Forelimb muscle (tissue), 1 donor: ENCODE results near the gene MAST2. TPM values are rescaled to one million over a fixed set of nuclear protein-coding genes. Genes with fewer than 3 reads are reported as not detected.

Experiments used
- DNase-seq: peaks from one replicate; pipeline ENCODE4 v3.0.0-alpha.2; 2013; ENCODE audit warnings: low read depth
- polyA plus RNA-seq: library from polyadenylated mRNA; unstranded; fragments of 120-200 nt; gene quantifications from one replicate; pipeline ENCODE4 v1.2.1, GENCODE V29; 2013; ENCODE audit not compliant: insufficient read length

MAST2 gene
- polyA plus RNA-seq, 1 donor, result 82.9 TPM

GRCh38 chr1:45979778-45980176 is 176.4 kb downstream of the MAST2 start:
- DNase-seq, result no peak

GRCh38 chr1:45982359-45982758 is 178.9 kb downstream of the MAST2 start:
- no peak for DNase-seq

GRCh38 chr1:45983967-45984366 is 180.6 kb downstream of the MAST2 start:
- DNase-seq, result no peak

GRCh38 chr1:45987204-45987603 is 183.8 kb downstream of the MAST2 start:
- no peak for DNase-seq

DNA sequence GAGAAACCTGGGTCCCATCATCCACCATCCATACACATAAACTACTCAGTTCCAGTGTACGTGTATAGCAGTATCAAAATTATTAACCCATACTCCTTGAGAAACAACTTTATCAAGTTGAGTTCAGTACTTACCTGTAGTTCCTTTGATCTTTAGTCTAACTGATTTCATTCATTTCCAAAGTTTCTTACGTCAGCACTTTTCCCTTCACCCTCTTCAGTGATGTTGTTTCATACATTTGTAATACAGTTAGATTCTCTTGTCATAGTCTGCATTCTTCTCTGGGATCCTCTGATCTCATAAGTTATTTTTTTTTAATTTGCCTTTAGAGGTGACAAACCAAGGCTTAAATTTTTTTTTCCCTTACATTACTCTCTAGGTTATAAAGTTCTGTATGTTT is 185.8 kb downstream of the MAST2 start:
- no peak for DNase-seq

GRCh38 chr1:45994423-45994822 is 191.0 kb downstream of the MAST2 start:
- DNase-seq, result no peak

DNA sequence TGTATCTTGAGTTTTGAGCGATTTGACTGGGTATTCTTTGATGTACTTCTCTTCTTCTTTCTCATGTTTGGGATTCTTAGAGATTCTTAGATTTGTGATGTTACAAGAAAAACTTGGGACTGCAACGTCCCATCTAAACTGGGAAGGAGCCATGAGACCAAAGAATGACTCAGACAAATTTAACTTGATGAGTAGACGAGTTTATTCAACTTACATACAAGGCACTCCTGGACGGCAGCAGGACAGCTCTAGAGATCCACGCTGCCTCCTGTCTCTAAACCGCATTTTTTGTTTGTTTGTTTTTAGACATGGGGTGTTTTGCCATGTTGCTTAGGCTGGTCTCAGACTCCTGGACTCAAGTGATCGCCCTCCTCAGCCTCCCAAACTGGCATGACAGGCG is 191.9 kb downstream of the MAST2 start:
- DNase-seq, result no peak

DNA sequence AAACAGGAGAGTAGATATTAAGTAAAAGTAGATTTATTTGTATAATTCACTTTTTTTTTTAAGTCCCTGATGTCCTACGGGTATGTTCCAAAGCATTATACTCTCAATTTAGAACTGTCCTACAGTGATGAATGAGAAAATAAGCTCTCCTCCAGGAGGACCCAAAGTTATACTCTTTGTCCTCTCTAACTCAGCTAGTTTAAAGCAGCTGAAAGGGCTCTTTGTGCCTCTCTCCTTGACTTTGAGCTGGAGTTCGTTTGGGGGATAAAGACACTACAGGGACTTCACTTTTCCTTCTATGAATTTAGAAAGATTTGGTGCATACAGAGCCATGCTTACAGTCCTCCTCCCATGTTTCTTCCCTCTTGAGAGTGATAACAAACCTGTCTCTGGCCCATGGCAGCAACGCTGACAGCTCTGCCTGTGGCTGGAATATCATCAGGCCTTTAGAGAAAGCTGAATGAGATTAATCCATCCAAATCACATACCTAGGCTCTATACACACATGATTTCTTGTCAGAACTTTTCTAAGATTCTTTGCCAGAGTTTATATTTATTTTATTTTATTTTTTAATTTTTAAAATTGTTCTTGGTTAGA is 194.7 kb downstream of the MAST2 start:
- DNase-seq, result no peak

DNA sequence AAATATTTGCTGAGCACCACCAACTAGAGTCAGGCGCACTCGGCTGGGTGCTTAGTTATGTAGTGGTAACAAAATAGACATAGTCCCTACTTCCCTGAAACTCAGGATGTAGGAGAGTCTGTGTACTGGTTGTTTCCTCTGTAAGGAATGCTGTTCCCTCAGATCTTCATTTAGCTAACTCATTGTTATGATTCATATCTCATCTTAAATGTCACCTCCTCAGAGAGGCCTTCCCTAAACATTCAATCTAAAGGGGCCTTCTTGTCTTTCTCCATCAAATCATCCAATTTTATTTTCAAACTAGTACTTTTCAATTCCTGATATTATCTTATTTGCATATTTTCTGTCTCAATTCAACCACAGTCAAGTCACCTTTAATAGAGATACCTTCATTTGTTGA is 196.1 kb downstream of the MAST2 start:
- DNase-seq, result no peak

DNA sequence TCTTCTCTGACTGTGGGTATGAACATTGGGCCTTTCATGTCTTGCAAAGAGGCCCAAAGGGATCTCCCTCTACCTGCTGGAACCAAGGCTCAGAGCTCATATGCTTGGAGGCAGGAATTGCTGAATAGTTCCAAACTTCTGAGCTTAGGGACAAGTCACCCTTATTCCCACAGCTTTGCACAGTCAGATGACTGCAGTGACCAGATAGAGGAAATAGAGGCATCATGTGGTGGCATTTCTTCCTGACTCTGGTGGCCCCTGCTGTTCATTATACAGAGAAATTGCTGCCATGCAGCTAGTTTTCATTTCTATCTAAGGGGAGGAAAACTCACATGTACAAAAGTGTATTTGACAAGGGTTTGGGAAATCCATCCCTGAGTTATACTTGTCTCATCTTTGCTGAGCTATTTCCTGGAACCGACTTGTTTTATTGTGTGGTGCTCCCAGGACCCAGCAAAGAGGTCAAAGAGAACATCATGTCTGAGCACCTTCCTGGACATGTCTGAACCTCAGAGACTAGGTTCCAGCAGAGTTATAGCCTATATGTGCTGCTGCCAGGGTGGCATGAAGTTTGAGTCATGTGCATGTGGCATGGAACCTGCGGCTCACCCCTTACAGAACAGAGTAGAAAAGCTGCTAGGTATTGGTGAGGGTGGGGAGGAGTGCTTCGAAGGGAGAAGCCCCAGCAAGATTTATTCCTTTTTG is 197.8 kb downstream of the MAST2 start:
- DNase-seq, result no peak

- DNase-seq, result no peak
These were observed 199.2 kb downstream of the MAST2 start for GRCh38 chr1:46002551-46003150.

DNA sequence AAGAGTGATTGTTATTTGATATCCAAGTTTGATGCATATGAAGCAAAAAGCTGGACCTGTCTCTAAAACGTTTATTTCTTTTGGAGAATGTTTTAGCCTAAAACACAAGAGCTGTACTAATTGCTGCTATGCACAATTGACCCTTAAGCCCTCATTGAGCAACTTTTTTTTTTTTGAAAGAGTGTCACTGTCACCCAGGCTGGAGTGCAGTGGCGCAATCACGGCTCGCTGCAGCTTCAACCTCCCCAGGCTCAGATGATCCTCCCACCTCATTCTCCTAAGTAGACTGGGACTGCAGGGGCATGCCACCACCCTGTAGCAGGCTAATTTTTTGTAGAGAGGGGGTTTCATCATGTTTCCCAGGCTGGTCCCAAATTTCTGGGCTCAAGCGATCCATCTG is 199.9 kb downstream of the MAST2 start:
- no peak for DNase-seq

GRCh38 chr1:46004492-46004891 is 201.1 kb downstream of the MAST2 start:
- DNase-seq, result no peak

GRCh38 chr1:46005594-46005993 is 202.2 kb downstream of the MAST2 start:
- no peak for DNase-seq

- DNase-seq, result no peak
These were observed 205.2 kb downstream of the MAST2 start for GRCh38 chr1:46008585-46008984.

DNA sequence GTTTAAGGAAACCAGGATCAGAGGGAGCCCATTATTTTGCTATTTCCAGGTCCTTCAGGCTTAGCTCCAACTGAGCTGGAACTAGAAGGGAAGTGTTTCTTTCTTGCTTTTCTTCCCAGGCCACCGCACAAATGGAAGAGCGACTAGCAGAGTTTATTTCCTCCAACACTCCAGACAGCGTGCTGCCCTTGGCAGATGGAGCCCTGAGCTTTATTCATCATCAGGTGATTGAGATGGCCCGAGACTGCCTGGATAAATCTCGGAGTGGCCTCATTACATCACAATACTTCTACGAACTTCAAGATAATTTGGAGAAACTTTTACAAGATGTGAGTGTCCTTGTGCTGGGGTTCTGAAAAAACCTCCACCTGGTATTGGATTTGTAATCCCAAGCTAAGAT is 207.2 kb downstream of the MAST2 start:
- no peak for DNase-seq

DNA sequence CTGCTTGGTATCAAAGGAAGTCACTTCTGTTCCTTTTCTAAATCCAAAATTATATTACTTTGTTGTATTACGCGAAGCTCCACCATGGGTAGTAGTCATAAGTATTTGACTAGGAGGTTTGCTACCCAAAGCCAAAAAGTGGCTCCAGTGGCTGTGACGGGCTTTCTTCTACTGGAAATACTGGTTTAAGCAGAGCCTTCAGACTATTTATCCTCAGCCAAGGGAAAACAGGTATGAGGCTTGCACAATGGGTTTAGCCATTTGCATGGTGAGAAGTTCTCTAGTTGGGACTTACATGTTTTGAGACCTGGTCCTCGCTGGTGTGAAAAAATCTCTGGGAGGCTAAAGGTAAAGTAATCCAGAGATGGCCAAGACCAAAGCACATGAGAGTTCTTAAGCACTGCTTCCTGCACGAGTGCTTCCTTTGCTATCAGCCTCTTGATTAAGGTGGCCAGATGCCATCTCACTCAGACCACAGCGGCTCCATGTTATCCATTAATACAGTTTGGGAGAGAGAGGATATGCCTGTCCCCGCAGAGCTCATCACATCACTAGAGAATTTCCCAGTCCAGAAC is 207.8 kb downstream of the MAST2 start:
- no peak for DNase-seq

GRCh38 chr1:46012236-46012635 is 208.8 kb downstream of the MAST2 start:
- DNase-seq, result no peak

GRCh38 chr1:46013581-46013980 is 210.2 kb downstream of the MAST2 start:
- no peak for DNase-seq

- DNase-seq, result no peak
These were observed 214.6 kb downstream of the MAST2 start for GRCh38 chr1:46017876-46018503.

- DNase-seq, result no peak
These were observed 215.9 kb downstream of the MAST2 start for GRCh38 chr1:46019348-46019747.

GRCh38 chr1:46020010-46020409 is 216.6 kb downstream of the MAST2 start:
- peak; percentile 5 for DNase-seq
